H1 (cell line): ENCODE measurements around the gene SLC2A4. TPM values are rescaled to one million over a fixed set of nuclear protein-coding genes. Genes with fewer than 3 reads are reported as not detected.

Source experiments
- BCL11A ChIP-seq, 2 experiments: IDR thresholded peaks; one replicate each; pipeline ENCODE4 v1.6.1; 2011; ENCODE audit warnings: low read depth in 2 of 2, low read length in 2 of 2, mild to moderate bottlenecking in 2 of 2
- CBX8 ChIP-seq: fragments of 300-800, 300-1000 bp; sonication (generic); IDR thresholded peaks from 2 replicates; pipeline ENCODE4 v1.7.1; 2016; ENCODE audit warnings: low read depth, low read length, borderline replicate concordance
- EP300 ChIP-seq, 2 experiments: IDR thresholded peaks; 1 replicate in 1 of 2; 2 replicates in 1 of 2; pipeline ENCODE4 v1.6.1; 2011 to 2012; ENCODE audit warnings: low read depth in 2 of 2, low read length in 2 of 2, mild to moderate bottlenecking in 2 of 2, borderline replicate concordance in 1 of 2, inconsistent platforms in 1 of 2, moderate library complexity in 1 of 2
- FOSL1 ChIP-seq: IDR thresholded peaks from 2 replicates; pipeline ENCODE4 v1.6.1; 2011; ENCODE audit warnings: mild to moderate bottlenecking, low read depth, low read length, moderate library complexity; ENCODE audit not compliant: insufficient read depth
- HDAC2 ChIP-seq, 2 experiments: fragments of 300-600 bp in 1 of 2; sonication (generic) in 1 of 2; IDR thresholded peaks; 2 replicates each; pipeline ENCODE4 v1.6.1; 2011 to 2012; ENCODE audit warnings: low read depth in 2 of 2, low read length in 2 of 2, mild to moderate bottlenecking in 2 of 2, moderate library complexity in 2 of 2, borderline replicate concordance in 1 of 2, inconsistent platforms in 1 of 2
- KDM1A ChIP-seq: fragments of 200-600, 300-600 bp; sonication (generic); IDR thresholded peaks from 2 replicates; pipeline ENCODE4 v1.7.1; 2016; ENCODE audit warnings: mild to moderate bottlenecking, low read length, borderline replicate concordance
- SIX5 ChIP-seq: IDR thresholded peaks from 2 replicates; pipeline ENCODE4 v1.6.1; 2011; ENCODE audit warnings: mild to moderate bottlenecking, low read depth, low read length
- SP2 ChIP-seq: IDR thresholded peaks from 2 replicates; pipeline ENCODE4 v1.6.1; 2012; ENCODE audit warnings: mild to moderate bottlenecking, low read length, inconsistent platforms
- polyA plus RNA-seq, 7 experiments: library from polyadenylated mRNA; depleted of rRNA in 3 of 7; stranded (reverse) in 5 of 7; unstranded in 2 of 7; fragments of >200 nt in 5 of 7; fragments of 200-250 nt in 2 of 7; gene quantifications; 1 replicate in 5 of 7; 2 replicates in 1 of 7; 4 replicates in 1 of 7; pipeline versions ENCODE4 v1.2.1 to v1.2.3, GENCODE V29; 2011 to 2013; ENCODE audit warnings: missing spikeins in 2 of 7, mixed read lengths in 2 of 7
- total RNA-seq: library from RNA; stranded (reverse); fragmentation: NEBNext Ultra II Directional; extraction: Animal tissue kit (Norgen Biotek cat#: 25700); gene quantifications from 2 replicates; pipeline ENCODE4 v1.2.1, GENCODE V29; 2021
- TF ChIP-seq, protein P1 (sequence below): fragments of 300-600 bp; sonication (generic); IDR thresholded peaks from 2 replicates; pipeline ENCODE4 v1.7.1; 2012; ENCODE audit warnings: low read length, moderate library complexity, mild to moderate bottlenecking, inconsistent platforms; ENCODE audit not compliant: insufficient replicate concordance

SLC2A4 gene
- total and polyA plus RNA-seq, 2 of the 8 experiments (the other 6 are each of a cell fraction or from before 2014, with no cell fraction given) = 5.7 to 6.9 TPM

DNA sequence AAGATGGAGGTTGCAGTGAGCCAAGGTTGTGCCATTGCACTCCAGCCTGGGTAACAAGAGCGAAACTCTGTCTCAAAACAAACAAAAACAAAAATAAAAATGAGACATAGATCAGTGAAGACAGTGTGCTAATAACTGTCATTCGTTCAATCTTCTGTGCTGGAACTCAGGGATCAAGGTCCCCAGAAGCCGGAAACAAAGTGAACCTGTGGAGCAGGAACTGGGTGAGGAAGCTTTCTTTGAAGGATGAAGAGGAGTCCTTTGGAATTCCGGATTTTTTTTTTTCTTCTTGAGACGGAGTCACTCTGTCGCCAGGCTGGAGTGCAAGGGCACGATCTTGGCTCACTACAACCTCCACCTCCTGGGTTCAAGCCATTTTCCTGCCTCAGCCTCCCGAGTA, 2.1 kb upstream of the SLC2A4 start (continued):
- TF ChIP-seq, protein P1, sequence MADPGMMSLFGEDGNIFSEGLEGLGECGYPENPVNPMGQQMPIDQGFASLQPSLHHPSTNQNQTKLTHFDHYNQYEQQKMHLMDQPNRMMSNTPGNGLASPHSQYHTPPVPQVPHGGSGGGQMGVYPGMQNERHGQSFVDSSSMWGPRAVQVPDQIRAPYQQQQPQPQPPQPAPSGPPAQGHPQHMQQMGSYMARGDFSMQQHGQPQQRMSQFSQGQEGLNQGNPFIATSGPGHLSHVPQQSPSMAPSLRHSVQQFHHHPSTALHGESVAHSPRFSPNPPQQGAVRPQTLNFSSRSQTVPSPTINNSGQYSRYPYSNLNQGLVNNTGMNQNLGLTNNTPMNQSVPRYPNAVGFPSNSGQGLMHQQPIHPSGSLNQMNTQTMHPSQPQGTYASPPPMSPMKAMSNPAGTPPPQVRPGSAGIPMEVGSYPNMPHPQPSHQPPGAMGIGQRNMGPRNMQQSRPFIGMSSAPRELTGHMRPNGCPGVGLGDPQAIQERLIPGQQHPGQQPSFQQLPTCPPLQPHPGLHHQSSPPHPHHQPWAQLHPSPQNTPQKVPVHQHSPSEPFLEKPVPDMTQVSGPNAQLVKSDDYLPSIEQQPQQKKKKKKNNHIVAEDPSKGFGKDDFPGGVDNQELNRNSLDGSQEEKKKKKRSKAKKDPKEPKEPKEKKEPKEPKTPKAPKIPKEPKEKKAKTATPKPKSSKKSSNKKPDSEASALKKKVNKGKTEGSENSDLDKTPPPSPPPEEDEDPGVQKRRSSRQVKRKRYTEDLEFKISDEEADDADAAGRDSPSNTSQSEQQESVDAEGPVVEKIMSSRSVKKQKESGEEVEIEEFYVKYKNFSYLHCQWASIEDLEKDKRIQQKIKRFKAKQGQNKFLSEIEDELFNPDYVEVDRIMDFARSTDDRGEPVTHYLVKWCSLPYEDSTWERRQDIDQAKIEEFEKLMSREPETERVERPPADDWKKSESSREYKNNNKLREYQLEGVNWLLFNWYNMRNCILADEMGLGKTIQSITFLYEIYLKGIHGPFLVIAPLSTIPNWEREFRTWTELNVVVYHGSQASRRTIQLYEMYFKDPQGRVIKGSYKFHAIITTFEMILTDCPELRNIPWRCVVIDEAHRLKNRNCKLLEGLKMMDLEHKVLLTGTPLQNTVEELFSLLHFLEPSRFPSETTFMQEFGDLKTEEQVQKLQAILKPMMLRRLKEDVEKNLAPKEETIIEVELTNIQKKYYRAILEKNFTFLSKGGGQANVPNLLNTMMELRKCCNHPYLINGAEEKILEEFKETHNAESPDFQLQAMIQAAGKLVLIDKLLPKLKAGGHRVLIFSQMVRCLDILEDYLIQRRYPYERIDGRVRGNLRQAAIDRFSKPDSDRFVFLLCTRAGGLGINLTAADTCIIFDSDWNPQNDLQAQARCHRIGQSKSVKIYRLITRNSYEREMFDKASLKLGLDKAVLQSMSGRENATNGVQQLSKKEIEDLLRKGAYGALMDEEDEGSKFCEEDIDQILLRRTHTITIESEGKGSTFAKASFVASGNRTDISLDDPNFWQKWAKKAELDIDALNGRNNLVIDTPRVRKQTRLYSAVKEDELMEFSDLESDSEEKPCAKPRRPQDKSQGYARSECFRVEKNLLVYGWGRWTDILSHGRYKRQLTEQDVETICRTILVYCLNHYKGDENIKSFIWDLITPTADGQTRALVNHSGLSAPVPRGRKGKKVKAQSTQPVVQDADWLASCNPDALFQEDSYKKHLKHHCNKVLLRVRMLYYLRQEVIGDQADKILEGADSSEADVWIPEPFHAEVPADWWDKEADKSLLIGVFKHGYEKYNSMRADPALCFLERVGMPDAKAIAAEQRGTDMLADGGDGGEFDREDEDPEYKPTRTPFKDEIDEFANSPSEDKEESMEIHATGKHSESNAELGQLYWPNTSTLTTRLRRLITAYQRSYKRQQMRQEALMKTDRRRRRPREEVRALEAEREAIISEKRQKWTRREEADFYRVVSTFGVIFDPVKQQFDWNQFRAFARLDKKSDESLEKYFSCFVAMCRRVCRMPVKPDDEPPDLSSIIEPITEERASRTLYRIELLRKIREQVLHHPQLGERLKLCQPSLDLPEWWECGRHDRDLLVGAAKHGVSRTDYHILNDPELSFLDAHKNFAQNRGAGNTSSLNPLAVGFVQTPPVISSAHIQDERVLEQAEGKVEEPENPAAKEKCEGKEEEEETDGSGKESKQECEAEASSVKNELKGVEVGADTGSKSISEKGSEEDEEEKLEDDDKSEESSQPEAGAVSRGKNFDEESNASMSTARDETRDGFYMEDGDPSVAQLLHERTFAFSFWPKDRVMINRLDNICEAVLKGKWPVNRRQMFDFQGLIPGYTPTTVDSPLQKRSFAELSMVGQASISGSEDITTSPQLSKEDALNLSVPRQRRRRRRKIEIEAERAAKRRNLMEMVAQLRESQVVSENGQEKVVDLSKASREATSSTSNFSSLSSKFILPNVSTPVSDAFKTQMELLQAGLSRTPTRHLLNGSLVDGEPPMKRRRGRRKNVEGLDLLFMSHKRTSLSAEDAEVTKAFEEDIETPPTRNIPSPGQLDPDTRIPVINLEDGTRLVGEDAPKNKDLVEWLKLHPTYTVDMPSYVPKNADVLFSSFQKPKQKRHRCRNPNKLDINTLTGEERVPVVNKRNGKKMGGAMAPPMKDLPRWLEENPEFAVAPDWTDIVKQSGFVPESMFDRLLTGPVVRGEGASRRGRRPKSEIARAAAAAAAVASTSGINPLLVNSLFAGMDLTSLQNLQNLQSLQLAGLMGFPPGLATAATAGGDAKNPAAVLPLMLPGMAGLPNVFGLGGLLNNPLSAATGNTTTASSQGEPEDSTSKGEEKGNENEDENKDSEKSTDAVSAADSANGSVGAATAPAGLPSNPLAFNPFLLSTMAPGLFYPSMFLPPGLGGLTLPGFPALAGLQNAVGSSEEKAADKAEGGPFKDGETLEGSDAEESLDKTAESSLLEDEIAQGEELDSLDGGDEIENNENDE = no peak
- TF ChIP-seq SIX5 (no peak), EP300 (IDR thresholded peaks at IDR 0.05; ENCODE audit: borderline replicate concordance in 1 of 2, low read depth in 2 of 2, low read length in 2 of 2) (no peak), SP2 (no peak), FOSL1 (no peak), KDM1A (no peak), CBX8 (no peak), HDAC2 (IDR thresholded peaks at IDR 0.05; ENCODE audit: borderline replicate concordance in 1 of 2, low read depth in 2 of 2, low read length in 2 of 2) (no peak), BCL11A (IDR thresholded peaks at IDR 0.05; ENCODE audit: low read depth in 2 of 2, low read length in 2 of 2) (no peak)
